Activated T-cell treated with anti-CD3 and anti-CD28 coated beads, Interleukin-2, amount 50 U/mL, for 1 hour (primary cell): ENCODE measurements around the gene ZDBF2.
"Not testable (repeated sequence)": the region's sequence is repeated elsewhere in the genome, so short reads cannot be mapped to it uniquely, and the experiment has no call there.

ENCODE experiments used
- DNase-seq: peaks from one replicate; pipeline ENCODE4 v3.0.0-alpha.2; 2020

ZDBF2 gene

DNA sequence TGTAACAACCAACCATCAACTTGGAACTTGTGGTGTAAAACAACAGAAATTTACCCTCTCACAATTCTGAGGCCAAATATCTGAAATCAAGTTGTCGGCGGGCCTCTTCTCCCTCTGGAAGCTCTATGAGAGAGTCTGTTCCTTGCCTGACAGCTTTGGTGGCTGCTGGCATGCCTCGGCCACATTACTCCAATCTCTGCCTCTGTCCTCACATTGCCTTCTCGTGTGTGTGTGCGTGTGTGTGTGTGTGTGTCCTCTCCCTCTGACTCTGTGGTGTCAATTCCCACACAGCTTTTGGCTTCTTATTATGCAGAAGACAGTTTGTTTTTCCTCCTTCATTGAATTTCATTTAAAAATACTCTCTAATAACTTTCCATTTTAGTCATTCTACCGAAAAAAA is 50.4 kb downstream of the ZDBF2 start:
- DNase-seq: no peak

GRCh38 chr2:206328974-206329373 is 54.5 kb downstream of the ZDBF2 start:
- no peak for DNase-seq

- DNase-seq: no peak
These were observed 62.4 kb downstream of the ZDBF2 start for GRCh38 chr2:206336861-206337260.

DNA sequence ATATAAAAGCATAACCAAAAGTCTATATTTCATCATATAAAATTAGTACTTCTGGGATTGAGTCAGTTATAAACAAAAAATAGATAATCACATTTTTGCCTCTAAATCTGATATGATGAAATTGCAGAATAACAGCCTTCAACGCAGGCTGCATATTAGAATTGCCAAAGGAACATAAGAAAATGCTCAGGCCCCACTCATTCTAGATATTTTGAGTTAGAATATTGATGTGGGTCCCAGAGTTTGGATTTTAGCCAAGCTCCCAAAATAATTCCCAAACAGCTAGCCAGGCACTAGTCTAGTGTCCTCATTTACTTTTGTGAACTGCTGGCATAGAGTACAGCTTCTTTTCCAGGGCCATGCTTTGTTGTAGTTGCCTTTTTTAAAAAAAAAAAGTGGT is 63.5 kb downstream of the ZDBF2 start:
- no peak for DNase-seq

- DNase-seq: no peak
These were observed 66.9 kb downstream of the ZDBF2 start for GRCh38 chr2:206341396-206341795.

- no peak for DNase-seq
These were observed 68.7 kb downstream of the ZDBF2 start for GRCh38 chr2:206343144-206343543.

DNA sequence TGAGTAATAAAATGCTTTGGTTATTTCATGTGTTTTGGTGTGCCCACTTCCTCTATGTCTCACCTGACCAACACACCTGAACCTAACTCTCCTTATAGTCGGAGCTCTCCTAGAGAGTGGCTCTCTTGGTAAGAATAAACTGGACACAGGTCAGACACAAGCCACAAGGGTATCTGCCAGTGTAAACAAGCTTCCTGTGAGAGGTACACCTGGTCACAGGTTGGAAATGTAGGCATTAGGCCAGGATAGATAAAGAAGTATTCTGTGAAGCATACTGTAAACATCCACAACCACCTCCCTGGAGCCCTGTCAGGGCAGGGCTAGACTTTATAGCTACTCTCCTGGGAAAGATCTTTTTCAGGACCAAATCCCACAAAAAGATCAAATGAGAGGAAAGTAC is 69.4 kb downstream of the ZDBF2 start:
- DNase-seq: no peak

- DNase-seq: no peak
These were observed 71.1 kb downstream of the ZDBF2 start for GRCh38 chr2:206345606-206346005.

DNA sequence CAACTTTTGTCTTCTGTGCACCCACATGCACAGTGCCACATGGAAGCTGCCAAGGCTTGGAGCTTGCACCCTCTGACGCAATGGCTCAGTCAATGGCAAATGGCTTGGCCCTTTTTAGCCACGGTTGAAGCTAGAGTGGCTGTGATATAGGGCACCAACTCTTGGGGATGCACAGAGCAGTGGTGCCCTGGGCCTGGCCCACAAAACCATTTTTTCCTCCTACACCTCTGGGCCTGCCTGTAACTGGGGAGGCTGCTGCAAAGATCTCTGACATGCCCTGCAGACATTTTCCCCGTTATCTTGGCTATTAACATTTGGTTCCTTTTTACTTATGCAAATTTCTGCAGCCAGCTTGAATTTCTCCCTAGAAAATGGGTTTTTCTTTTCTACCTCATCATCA is 74.9 kb downstream of the ZDBF2 start:
- DNase-seq: no peak

- DNase-seq: no peak
These were observed 78.1 kb downstream of the ZDBF2 start for GRCh38 chr2:206352571-206352970.

DNA sequence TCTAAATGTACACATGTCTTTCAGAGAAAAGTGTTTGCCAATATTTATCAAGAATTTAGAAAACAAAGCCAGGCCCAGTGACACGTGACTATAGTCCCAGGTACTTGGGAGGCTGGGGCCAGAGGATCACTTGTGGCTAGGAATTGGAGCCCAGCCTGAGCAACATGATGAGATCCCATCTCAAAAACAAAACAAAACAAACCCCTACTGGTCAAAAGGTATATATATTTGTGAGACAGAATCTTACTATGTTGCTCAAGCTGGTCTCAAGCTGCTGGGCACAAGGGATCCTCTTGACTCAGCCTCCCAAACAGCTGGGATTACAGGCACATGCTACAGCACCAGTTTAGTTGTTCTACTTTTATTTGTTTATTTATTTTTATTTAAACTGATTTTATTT is 79.2 kb downstream of the ZDBF2 start:
- DNase-seq: no peak

- DNase-seq: no peak
These were observed 79.7 kb downstream of the ZDBF2 start for GRCh38 chr2:206354129-206354528.

DNA sequence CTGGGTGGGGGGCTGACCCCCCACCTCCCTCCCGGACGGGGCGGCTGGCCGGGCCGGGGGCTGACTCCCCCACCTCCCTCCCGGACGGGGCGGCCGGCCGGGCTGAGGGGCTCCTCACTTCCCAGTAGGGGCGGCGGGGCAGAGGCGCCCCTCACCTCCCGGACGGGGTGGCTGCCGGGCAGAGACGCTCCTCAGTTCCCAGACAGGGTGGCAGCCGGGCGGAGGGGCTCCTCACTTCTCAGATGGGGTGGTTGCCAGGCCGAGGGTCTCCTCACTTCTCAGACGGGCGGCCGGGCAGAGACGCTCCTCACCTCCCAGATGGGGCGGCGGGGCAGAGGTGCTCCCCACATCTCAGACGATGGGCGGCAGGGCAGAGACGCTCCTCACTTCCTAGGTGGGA is 82.4 kb downstream of the ZDBF2 start:
- not testable (repeated sequence) for DNase-seq

DNA sequence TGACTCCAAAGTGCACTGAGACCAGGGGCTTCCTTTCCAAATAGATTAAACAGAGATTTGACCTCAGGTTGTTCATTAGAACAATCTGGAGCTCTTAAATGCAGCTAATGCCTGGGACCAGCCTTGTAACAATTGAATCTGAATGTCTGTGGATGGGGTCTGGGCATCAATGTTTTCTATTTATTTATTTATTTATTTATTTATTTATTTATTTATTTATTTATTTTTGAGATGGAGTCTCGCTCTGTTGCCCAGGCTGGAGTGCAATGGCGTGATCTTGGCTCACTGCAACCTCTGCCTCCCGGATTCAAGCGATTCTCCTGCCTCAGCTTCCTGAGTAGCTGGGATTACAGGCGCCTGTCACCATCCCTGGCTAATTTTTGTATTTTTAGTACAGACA is 86.4 kb downstream of the ZDBF2 start:
- DNase-seq: not testable (repeated sequence)

GRCh38 chr2:206361407-206362045 is 87.1 kb downstream of the ZDBF2 start:
- no peak for DNase-seq
